A549 (cell line): Measurements from ENCODE around the gene PCYT1A. TPM values are rescaled to one million over a fixed set of nuclear protein-coding genes. Genes with fewer than 3 reads are reported as not detected.

Experiments
- ATAC-seq, 2 experiments: fragments of 200-7000 bp in 1 of 2; fragments of >200 bp in 1 of 2; cut with Nextera tagmentation in 1 of 2; cut with Tn5 transposase in 1 of 2; 3 replicates each; pipeline versions ENCODE4 v1.8.0 to v1.9.1; 2018 to 2020; ENCODE audit warnings: mild to moderate bottlenecking in 1 of 2, moderate library complexity in 1 of 2
- CTCF ChIA-PET: fragments of 300-600 bp; sonication (Branson Sonifier 250); formaldehyde crosslinking; extraction: SDS; loops from one replicate; lab custom pipeline; 2021; ENCODE audit warnings: antibody characterized with exemption, inconsistent platforms; lab: Yijun Ruan, JAX
- POLR2A ChIA-PET: fragments of 350-600 bp; formaldehyde crosslinking; extraction: SDS; loops from one replicate; lab custom pipeline; 2021; ENCODE audit warnings: antibody characterized with exemption, inconsistent platforms; lab: Yijun Ruan, JAX
- DNase-seq, 2 experiments: peaks; one replicate each; pipeline versions ENCODE4 v3.0.0 to v3.0.0-alpha.2; 2011 to 2016; ENCODE audit warnings: low read depth in 1 of 2, low spot score in 1 of 2
- FAIRE-seq: peaks from 2 replicates; lab custom pipeline; 2011; peaks lifted over from hg19 to GRCh38; lab: Jason Lieb, UNC
- H3K27ac ChIP-seq, 2 experiments: fragments of >200 bp; sonication (Bioruptor Twin); formaldehyde crosslinking; 3 replicates each; pipeline ENCODE4 v1.5.1; 2016 to 2017
- H3K4me1 ChIP-seq: fragments of >200 bp; sonication (Bioruptor Twin); formaldehyde crosslinking; 3 replicates; pipeline ENCODE4 v1.6.1; 2016
- H3K4me2 ChIP-seq: fragments of >200 bp; sonication (Bioruptor Twin); formaldehyde crosslinking; 3 replicates; pipeline ENCODE4 v1.6.1; 2016
- H3K4me3 ChIP-seq: fragments of >200 bp; sonication (Bioruptor Twin); formaldehyde crosslinking; 3 replicates; pipeline ENCODE4 v1.5.1; 2016
- H3K9me3 ChIP-seq: fragments of >200 bp; sonication (Bioruptor Twin); formaldehyde crosslinking; 3 replicates; pipeline ENCODE4 v1.6.1; 2016
- ATOH8 ChIP-seq: fragments of 250-450 bp; sonication (Bioruptor Pico); IDR thresholded peaks from 2 replicates; pipeline ENCODE4 v1.5.0; 2020; ENCODE audit warnings: low read depth, mild to moderate bottlenecking, moderate library complexity
- BCL3 ChIP-seq: fragments of >200 bp; sonication (Bioruptor Twin); formaldehyde crosslinking; IDR thresholded peaks from 3 replicates; pipeline ENCODE4 v1.6.1; 2016
- CEBPB ChIP-seq, 2 experiments: fragments of >200 bp in 1 of 2; sonication (Bioruptor Twin) in 1 of 2; formaldehyde crosslinking in 1 of 2; IDR thresholded peaks; 2 replicates each; pipeline ENCODE4 v1.6.1; 2012 to 2016
- CHD2 ChIP-seq: fragments of 150-350 bp; IDR thresholded peaks from 2 replicates; pipeline ENCODE4 v1.6.1; 2014; ENCODE audit warnings: low read length; ENCODE audit not compliant: partially characterized antibody
- CHD4 ChIP-seq: fragments of 200-600 bp; sonication (generic); IDR thresholded peaks from 2 replicates; pipeline ENCODE4 v1.6.1; 2016; ENCODE audit warnings: antibody characterized with exemption, mild to moderate bottlenecking, borderline replicate concordance
- EHMT2 ChIP-seq: fragments of 200-600 bp; sonication (generic); IDR thresholded peaks from 2 replicates; pipeline ENCODE4 v1.6.1; 2016; ENCODE audit warnings: antibody characterized with exemption, low read depth, mild to moderate bottlenecking, moderate library complexity
- EP300 ChIP-seq, 2 experiments: fragments of >200 bp; sonication (Bioruptor Twin); formaldehyde crosslinking; IDR thresholded peaks; 2 replicates in 1 of 2; 3 replicates in 1 of 2; pipeline ENCODE4 v1.6.1; 2016 to 2017
- FOXS1 ChIP-seq: fragments of 250-450 bp; sonication (Bioruptor Pico); IDR thresholded peaks from 2 replicates; pipeline ENCODE4 v1.5.0; 2020; ENCODE audit warnings: mild to moderate bottlenecking, moderate library complexity
- GATA3 ChIP-seq: IDR thresholded peaks from 2 replicates; pipeline ENCODE4 v1.6.1; 2012; ENCODE audit warnings: borderline replicate concordance
- HDAC2 ChIP-seq: fragments of 200-600 bp; sonication (generic); IDR thresholded peaks from 2 replicates; pipeline ENCODE4 v1.6.1; 2016
- HEYL ChIP-seq: fragments of 250-450 bp; sonication (Bioruptor Pico); IDR thresholded peaks from 2 replicates; pipeline ENCODE4 v1.8.0; 2021; ENCODE audit warnings: mild to moderate bottlenecking, moderate library complexity
- HOXA7 ChIP-seq: fragments of 250-450 bp; sonication (Bioruptor Pico); IDR thresholded peaks from 2 replicates; pipeline ENCODE4 v1.5.0; 2020; ENCODE audit warnings: mild to moderate bottlenecking, moderate library complexity
- HOXB13 ChIP-seq: fragments of 250-450 bp; sonication (Bioruptor Pico); IDR thresholded peaks from 2 replicates; pipeline ENCODE4 v1.5.0; 2020; ENCODE audit warnings: low read depth, mild to moderate bottlenecking, moderate library complexity
- HOXB5 ChIP-seq: fragments of 250-450 bp; sonication (Bioruptor Pico); IDR thresholded peaks from 2 replicates; pipeline ENCODE4 v1.5.0; 2020; ENCODE audit warnings: mild to moderate bottlenecking, moderate library complexity
- JUN ChIP-seq, 2 experiments: fragments of >200 bp; sonication (Bioruptor Twin); formaldehyde crosslinking; IDR thresholded peaks; 2 replicates in 1 of 2; 3 replicates in 1 of 2; pipeline ENCODE4 v1.6.1; 2016 to 2017
- JUNB ChIP-seq: fragments of >200 bp; sonication (Bioruptor Twin); formaldehyde crosslinking; IDR thresholded peaks from 2 replicates; pipeline ENCODE4 v1.6.1; 2016
- POLR2A ChIP-seq: IDR thresholded peaks from 2 replicates; pipeline ENCODE4 v1.6.1; 2012; ENCODE audit warnings: mild to moderate bottlenecking, low read length
- RAD21 ChIP-seq, 2 experiments: fragments of >200 bp in 1 of 2; sonication (Bioruptor Twin) in 1 of 2; formaldehyde crosslinking in 1 of 2; IDR thresholded peaks in 1 of 2; conservative IDR thresholded peaks in 1 of 2; 2 replicates in 1 of 2; 3 replicates in 1 of 2; pipeline ENCODE4 v1.6.1; 2012 to 2018; ENCODE audit warnings: inconsistent platforms in 1 of 2
- REST ChIP-seq: fragments of 200-600 bp; sonication (generic); IDR thresholded peaks from 2 replicates; pipeline ENCODE4 v1.6.1; 2016; ENCODE audit warnings: antibody characterized with exemption, mild to moderate bottlenecking, moderate library complexity
- RFX5 ChIP-seq: fragments of 450-650 bp; IDR thresholded peaks from 2 replicates; pipeline ENCODE4 v1.7.1; 2014; ENCODE audit warnings: antibody characterized with exemption, mild to moderate bottlenecking, moderate library complexity
- RNF2 ChIP-seq: fragments of 200-600 bp; sonication (generic); IDR thresholded peaks from 2 replicates; pipeline ENCODE4 v1.6.1; 2016; ENCODE audit warnings: low read depth, mild to moderate bottlenecking, antibody characterized with exemption, moderate library complexity, borderline replicate concordance
- SMC3 ChIP-seq: fragments of >200 bp; sonication (Bioruptor Twin); formaldehyde crosslinking; IDR thresholded peaks from 3 replicates; pipeline ENCODE4 v1.6.1; 2018; ENCODE audit warnings: inconsistent platforms
- SREBF2 ChIP-seq: fragments of 450-650 bp; IDR thresholded peaks from 2 replicates; pipeline ENCODE4 v1.6.1; 2014; ENCODE audit warnings: mild to moderate bottlenecking, moderate library complexity
- TFCP2L1 ChIP-seq: fragments of 250-450 bp; sonication (Bioruptor Pico); IDR thresholded peaks from 2 replicates; pipeline ENCODE4 v1.5.0; 2021; ENCODE audit warnings: mild to moderate bottlenecking
- ZC3H11A ChIP-seq: fragments of 450-650 bp; IDR thresholded peaks from 2 replicates; pipeline ENCODE4 v1.6.1; 2014; ENCODE audit warnings: antibody characterized with exemption, mild to moderate bottlenecking
- ZNF302 ChIP-seq: fragments of 250-450 bp; sonication (Bioruptor Pico); IDR thresholded peaks from 2 replicates; pipeline ENCODE4 v1.9.0; 2021; ENCODE audit warnings: inconsistent platforms, mild to moderate bottlenecking, moderate library complexity
- whole genome bisulfite sequencing: methylation state at CpG from one replicate; pipeline ENCODE4 v1.1.6; 2017; ENCODE audit errors: missing lambda C conversion rate; 5-methylcytosine and 5-hydroxymethylcytosine counted together
- polyA plus RNA-seq, 4 experiments: library from polyadenylated mRNA; depleted of rRNA in 3 of 4; stranded (reverse); fragments of >200 nt; fragmentation: RNase III in 1 of 4; extraction: RNeasy Plus Mini Kit Qiagen cat#74134 plus additional on column Dnase treatment in 1 of 4; gene quantifications; 2 replicates in 3 of 4; 3 replicates in 1 of 4; pipeline ENCODE4 v1.2.3, GENCODE V29; 2011 to 2017
- TF ChIP-seq, protein P1 (sequence below): IDR thresholded peaks from 2 replicates; pipeline ENCODE4 v1.6.1; 2012
- TF ChIP-seq, protein P2 (sequence below): fragments of 250-450 bp; sonication (Bioruptor Pico); IDR thresholded peaks from 2 replicates; pipeline ENCODE4 v1.5.0; 2021; ENCODE audit warnings: mild to moderate bottlenecking, moderate library complexity, borderline replicate concordance
- TF ChIP-seq, protein P3 (sequence below): fragments of >200 bp; sonication (Bioruptor Twin); formaldehyde crosslinking; IDR thresholded peaks from 2 replicates; pipeline ENCODE4 v1.6.1; 2016

The PCYT1A gene
- polyA plus RNA-seq, 2 of the 4 experiments (the other 2 are of a cell fraction), result 41.9 to 45.4 TPM

- 74% methylated on average over 11 of the region's 12 CpGs for WGBS
- CTCF ChIA-PET, result no interaction called here
- FAIRE-seq, result no peak
Measured at GRCh38 chr3:196217307-196218154, 70.0 kb downstream of the PCYT1A start.

GRCh38 chr3:196216681-196217211 lies 70.8 kb downstream of the PCYT1A start:
- Histone ChIP-seq H3K4me1 (no peaks in the 10 kb centered on the region), H3K4me2 (no peak overlapping the region), H3K4me3 (no peak overlapping the region), H3K9me3 (no peaks in the 10 kb centered on the region), H3K27ac (no peak overlapping the region)
- no peak; a peak in 1 of 6 replicates for ATAC-seq
- ChIA-PET POLR2A (interaction anchor here (0.5 kb wide), 1 partner anchor 30 kb away, joined by 3 read pairs; no protein-coding TSS in a partner anchor), CTCF (no interaction called here)
- no peak for FAIRE-seq
- WGBS, result 74% methylated on average over 10 of the region's 25 CpGs
- DNase-seq, result no peak
- TF ChIP-seq BCL3, result no peak
- TF ChIP-seq SMC3, result no peak
- TF ChIP-seq JUN (IDR thresholded peaks at IDR 0.05), result no peak
- no peak for TF ChIP-seq RAD21 (conservative IDR thresholded peaks at IDR 0.05 in 1 of 2, IDR thresholded peaks at IDR 0.05 in 1 of 2)
- TF ChIP-seq, protein P1, sequence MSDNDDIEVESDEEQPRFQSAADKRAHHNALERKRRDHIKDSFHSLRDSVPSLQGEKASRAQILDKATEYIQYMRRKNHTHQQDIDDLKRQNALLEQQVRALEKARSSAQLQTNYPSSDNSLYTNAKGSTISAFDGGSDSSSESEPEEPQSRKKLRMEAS, result no peak
- no peak for TF ChIP-seq JUNB
- no peak for TF ChIP-seq ZC3H11A
- no peak for TF ChIP-seq GATA3
- TF ChIP-seq, protein P2, sequence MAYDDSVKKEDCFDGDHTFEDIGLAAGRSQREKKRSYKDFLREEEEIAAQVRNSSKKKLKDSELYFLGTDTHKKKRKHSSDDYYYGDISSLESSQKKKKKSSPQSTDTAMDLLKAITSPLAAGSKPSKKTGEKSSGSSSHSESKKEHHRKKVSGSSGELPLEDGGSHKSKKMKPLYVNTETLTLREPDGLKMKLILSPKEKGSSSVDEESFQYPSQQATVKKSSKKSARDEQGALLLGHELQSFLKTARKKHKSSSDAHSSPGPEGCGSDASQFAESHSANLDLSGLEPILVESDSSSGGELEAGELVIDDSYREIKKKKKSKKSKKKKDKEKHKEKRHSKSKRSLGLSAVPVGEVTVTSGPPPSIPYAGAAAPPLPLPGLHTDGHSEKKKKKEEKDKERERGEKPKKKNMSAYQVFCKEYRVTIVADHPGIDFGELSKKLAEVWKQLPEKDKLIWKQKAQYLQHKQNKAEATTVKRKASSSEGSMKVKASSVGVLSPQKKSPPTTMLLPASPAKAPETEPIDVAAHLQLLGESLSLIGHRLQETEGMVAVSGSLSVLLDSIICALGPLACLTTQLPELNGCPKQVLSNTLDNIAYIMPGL (CRISPR knock-in tag), result no peak
- TF ChIP-seq HDAC2, result no peak
- no peak for TF ChIP-seq CHD2
- no peak for TF ChIP-seq ATOH8 (CRISPR knock-in tag)

More at GRCh38 chr3:196217307-196218154, 70.0 kb downstream of the PCYT1A start:
- DNase-seq (no peak), ATAC-seq (no peak)
- Histone ChIP-seq H3K4me1 (no peaks in the 10 kb centered on the region), H3K4me2 (no peak overlapping the region), H3K27ac (no peak overlapping the region), H3K9me3 (no peaks in the 10 kb centered on the region), H3K4me3 (no peak overlapping the region)
- POLR2A ChIA-PET, result no interaction called here
- TF ChIP-seq HEYL (CRISPR knock-in tag) (no peak), ZNF302 (CRISPR knock-in tag) (no peak), FOXS1 (CRISPR knock-in tag) (no peak), CEBPB (IDR thresholded peaks at IDR 0.05) (no peak), RNF2 (no peak), RFX5 (no peak), EHMT2 (no peak), POLR2A (no peak), SREBF2 (no peak), REST (no peak), HDAC2 (no peak), HOXB5 (CRISPR knock-in tag) (no peak), HOXA7 (CRISPR knock-in tag) (no peak), HOXB13 (CRISPR knock-in tag) (no peak), EP300 (IDR thresholded peaks at IDR 0.05) (no peak), CHD4 (no peak), TFCP2L1 (CRISPR knock-in tag) (no peak)
- TF ChIP-seq, protein P3, sequence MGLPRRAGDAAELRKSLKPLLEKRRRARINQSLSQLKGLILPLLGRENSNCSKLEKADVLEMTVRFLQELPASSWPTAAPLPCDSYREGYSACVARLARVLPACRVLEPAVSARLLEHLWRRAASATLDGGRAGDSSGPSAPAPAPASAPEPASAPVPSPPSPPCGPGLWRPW, result no peak
- TF ChIP-seq, protein P2 (CRISPR knock-in tag), result no peak
